ENCODE results near the gene PNRC1.

PNRC1 gene

DNA sequence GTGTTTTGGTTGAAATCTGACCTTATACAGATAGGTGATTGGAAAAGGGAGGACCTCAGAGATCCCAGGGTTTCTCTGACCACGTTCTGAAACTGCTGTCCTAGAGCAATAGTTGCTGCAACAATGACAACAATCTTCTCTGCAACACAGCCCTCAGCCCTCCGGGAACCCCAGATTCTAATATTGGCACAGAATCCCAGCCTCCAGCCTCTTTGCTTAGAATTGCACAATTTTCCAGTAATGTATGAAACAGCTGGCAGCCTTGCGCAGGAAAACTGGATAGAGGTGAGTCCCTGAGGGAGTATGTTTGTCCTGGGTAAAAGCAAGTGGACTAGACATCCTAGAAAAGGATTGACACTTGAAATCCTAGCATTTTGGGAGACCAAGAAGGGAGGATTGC, 30.4 kb upstream of the PNRC1 start:
- TF ChIP-seq GATA3 (IDR thresholded peaks at IDR 0.05; ENCODE audit: low read depth, low read length) = no peak
- no peak for TF ChIP-seq GATA2 (IDR thresholded peaks at IDR 0.05; ENCODE audit: low read depth, low read length)

DNA sequence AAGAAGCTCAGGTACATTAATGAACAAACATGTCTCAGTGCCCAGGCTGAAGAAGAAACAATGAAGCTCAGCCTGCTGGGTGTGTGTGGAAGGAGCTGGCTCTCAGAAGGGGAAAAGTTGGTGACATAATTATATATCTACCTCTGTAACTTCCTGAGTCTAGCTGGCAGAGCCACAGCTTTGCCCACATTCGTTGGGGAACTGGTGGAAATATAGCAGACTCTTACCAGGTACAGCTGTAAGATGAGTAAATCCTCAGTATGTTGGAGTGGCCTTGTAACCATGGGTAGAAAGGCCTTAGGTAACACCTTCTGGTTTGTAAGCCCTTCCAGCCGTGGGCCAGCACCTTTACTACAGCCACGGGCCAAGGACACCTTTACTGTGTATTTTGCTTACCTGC, 29.9 kb upstream of the PNRC1 start:
- TF ChIP-seq GATA3 (IDR thresholded peaks at IDR 0.05; ENCODE audit: low read depth, low read length) = no peak

- TF ChIP-seq GATA3 (IDR thresholded peaks at IDR 0.05; ENCODE audit: low read depth, low read length) = no peak
- no peak for TF ChIP-seq GATA2 (IDR thresholded peaks at IDR 0.05; ENCODE audit: low read depth, low read length)
Measured at GRCh38 chr6:89051676-89052075, 28.9 kb upstream of the PNRC1 start.

GRCh38 chr6:89054208-89054607, 26.3 kb upstream of the PNRC1 start:
- no peak for TF ChIP-seq GATA2 (IDR thresholded peaks at IDR 0.05; ENCODE audit: low read depth, low read length)
- no peak for TF ChIP-seq GATA3 (IDR thresholded peaks at IDR 0.05; ENCODE audit: low read depth, low read length)

DNA sequence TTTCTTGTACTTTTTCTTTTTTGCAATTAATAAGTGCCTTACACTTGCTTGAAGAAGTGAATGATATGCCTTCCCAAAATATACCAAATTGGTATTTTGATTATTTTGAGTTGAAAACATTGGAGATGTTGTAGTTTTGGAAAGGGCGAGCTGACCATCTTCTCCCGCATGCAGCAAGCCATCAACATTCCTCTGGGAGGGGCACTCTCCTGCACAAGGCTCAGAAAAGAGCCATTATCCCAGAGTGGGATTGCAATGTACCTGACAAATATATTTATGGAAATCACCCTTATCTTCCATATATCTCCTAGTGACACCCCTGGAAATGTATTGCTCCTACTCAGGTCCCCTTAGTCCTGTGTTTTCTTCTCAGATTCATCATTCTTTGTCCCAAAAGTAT, 22.8 kb upstream of the PNRC1 start:
- TF ChIP-seq GATA3 (IDR thresholded peaks at IDR 0.05; ENCODE audit: low read depth, low read length) = no peak
- TF ChIP-seq GATA2 (IDR thresholded peaks at IDR 0.05; ENCODE audit: low read depth, low read length) = no peak

GRCh38 chr6:89058627-89059026, 21.9 kb upstream of the PNRC1 start:
- TF ChIP-seq GATA3 (IDR thresholded peaks at IDR 0.05; ENCODE audit: low read depth, low read length) = no peak
- no peak for TF ChIP-seq GATA2 (IDR thresholded peaks at IDR 0.05; ENCODE audit: low read depth, low read length)

DNA sequence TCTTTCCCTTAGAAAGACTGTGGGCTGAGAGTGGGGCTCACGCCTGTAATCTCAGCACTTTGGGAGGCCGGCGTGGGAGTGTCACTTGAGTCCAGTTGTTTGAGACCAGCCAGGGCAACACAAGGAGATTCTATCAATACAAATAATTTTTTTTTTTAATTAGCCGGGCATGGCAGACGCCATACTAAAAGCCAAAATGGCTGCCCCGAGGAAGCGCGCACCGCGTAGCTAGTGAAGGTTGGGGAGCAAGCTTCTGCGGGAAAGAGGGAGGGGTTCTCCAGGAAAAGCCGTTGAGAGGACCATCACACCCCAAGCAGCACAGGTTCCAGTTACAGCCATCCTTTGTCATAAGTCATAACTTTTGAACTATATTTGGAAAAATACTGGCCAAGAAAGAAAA, 21.3 kb upstream of the PNRC1 start:
- TF ChIP-seq GATA3 (IDR thresholded peaks at IDR 0.05; ENCODE audit: low read depth, low read length) (no peak), GATA2 (IDR thresholded peaks at IDR 0.05; ENCODE audit: low read depth, low read length) (no peak)

- TF ChIP-seq GATA2 (IDR thresholded peaks at IDR 0.05; ENCODE audit: low read depth, low read length) (no peak), GATA3 (IDR thresholded peaks at IDR 0.05; ENCODE audit: low read depth, low read length) (no peak)
Measured at GRCh38 chr6:89063881-89064280, 16.7 kb upstream of the PNRC1 start.

- TF ChIP-seq GATA3 (IDR thresholded peaks at IDR 0.05; ENCODE audit: low read depth, low read length) = no peak
- TF ChIP-seq GATA2 (IDR thresholded peaks at IDR 0.05; ENCODE audit: low read depth, low read length) = no peak
Measured at GRCh38 chr6:89066940-89067646, 13.5 kb upstream of the PNRC1 start.

DNA sequence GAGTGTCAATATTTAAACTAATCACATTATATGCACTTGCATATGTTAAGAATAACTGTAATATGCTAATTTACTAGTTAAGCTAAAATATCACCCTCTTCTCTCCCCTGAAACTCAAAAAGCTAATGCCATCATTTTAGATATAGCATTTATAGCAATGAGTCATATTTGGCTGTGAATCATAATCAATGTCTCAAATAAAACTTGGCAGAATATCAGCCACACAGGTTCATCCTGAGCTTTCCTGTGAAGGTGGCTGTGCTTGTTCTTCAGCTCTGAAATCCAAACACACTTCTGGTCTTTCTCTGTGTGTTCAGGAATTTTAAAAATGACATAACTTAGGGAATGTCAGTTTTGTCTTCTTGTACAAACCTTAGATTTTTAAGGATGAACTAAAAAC, 12.8 kb upstream of the PNRC1 start:
- TF ChIP-seq GATA3 (IDR thresholded peaks at IDR 0.05; ENCODE audit: low read depth, low read length) = no peak
- no peak for TF ChIP-seq GATA2 (IDR thresholded peaks at IDR 0.05; ENCODE audit: low read depth, low read length)

GRCh38 chr6:89068695-89069094, 11.9 kb upstream of the PNRC1 start:
- no peak for TF ChIP-seq GATA3 (IDR thresholded peaks at IDR 0.05; ENCODE audit: low read depth, low read length)
- no peak for TF ChIP-seq GATA2 (IDR thresholded peaks at IDR 0.05; ENCODE audit: low read depth, low read length)

GRCh38 chr6:89069536-89070163, 10.9 kb upstream of the PNRC1 start:
- TF ChIP-seq GATA3 (IDR thresholded peaks at IDR 0.05; ENCODE audit: low read depth, low read length) (no peak), GATA2 (IDR thresholded peaks at IDR 0.05; ENCODE audit: low read depth, low read length) (no peak)

DNA sequence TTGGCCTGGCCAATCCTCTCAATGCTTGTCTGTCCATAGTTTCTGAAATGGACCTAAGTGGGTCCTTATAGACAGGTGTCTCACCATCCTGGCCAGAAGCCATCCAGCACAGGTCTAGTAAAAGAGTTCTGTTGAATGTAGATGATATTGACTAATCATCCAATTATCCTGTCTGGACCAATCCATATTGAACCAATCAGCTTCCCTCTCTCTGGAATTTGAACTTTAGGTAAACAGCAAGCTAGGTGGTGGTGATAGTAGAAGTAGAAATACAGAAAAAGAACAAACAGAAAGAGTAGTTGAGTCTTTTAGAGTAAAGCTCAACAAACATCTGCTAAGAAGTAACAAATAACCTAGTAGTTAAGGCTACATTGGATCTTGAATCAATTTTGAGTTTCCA, 9.5 kb upstream of the PNRC1 start:
- no peak for TF ChIP-seq GATA2 (IDR thresholded peaks at IDR 0.05; ENCODE audit: low read depth, low read length)
- TF ChIP-seq GATA3 (IDR thresholded peaks at IDR 0.05; ENCODE audit: low read depth, low read length) = no peak

- TF ChIP-seq GATA3 (IDR thresholded peaks at IDR 0.05; ENCODE audit: low read depth, low read length) (no peak), GATA2 (IDR thresholded peaks at IDR 0.05; ENCODE audit: low read depth, low read length) (no peak)
Measured at GRCh38 chr6:89073014-89073620, 7.4 kb upstream of the PNRC1 start.

GRCh38 chr6:89073840-89074239, 6.7 kb upstream of the PNRC1 start:
- TF ChIP-seq GATA3 (IDR thresholded peaks at IDR 0.05; ENCODE audit: low read depth, low read length) = no peak
- no peak for TF ChIP-seq GATA2 (IDR thresholded peaks at IDR 0.05; ENCODE audit: low read depth, low read length)

All from SH-SY5Y (cell line).